Midbrain (tissue), 1 donor: ENCODE measurements around the gene DNAH11.
"Not testable (repeated sequence)": the region's sequence is repeated elsewhere in the genome, so short reads cannot be mapped to it uniquely, and the experiment has no call there.

ENCODE experiments used
- DNase-seq: peaks from one replicate; lab custom pipeline; 2025; lab: John Stamatoyannopoulos, UW

The DNAH11 gene

DNA sequence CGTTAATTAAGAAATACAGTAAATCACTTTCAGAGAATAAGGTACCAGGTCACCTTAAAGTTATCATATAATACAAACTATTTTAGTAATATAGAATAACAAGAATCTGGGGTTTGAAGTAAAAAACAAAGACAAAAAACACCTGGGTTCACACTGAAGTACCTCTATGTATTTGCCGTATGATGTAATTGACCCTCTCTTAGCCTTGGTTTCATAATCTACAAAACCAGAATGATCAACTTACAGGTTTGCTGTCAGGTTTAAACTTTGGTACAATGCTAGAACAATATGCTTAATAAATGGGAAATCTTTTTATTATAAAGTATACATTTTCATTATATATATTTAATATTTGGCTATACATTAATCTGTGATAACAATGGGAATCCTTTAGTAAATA lies 344.5 kb downstream of the DNAH11 start:
- DNase-seq: no peak

- DNase-seq: no peak
Measured at GRCh38 chr7:21887779-21888178, 344.9 kb downstream of the DNAH11 start.

- no peak for DNase-seq
Measured at GRCh38 chr7:21891291-21891690, 348.5 kb downstream of the DNAH11 start.

GRCh38 chr7:21893401-21893800 lies 350.6 kb downstream of the DNAH11 start:
- DNase-seq: no peak

GRCh38 chr7:21898265-21898930 lies 355.6 kb downstream of the DNAH11 start:
- DNase-seq: no peak

GRCh38 chr7:21902240-21902639 lies 359.4 kb downstream of the DNAH11 start:
- no peak for DNase-seq

DNA sequence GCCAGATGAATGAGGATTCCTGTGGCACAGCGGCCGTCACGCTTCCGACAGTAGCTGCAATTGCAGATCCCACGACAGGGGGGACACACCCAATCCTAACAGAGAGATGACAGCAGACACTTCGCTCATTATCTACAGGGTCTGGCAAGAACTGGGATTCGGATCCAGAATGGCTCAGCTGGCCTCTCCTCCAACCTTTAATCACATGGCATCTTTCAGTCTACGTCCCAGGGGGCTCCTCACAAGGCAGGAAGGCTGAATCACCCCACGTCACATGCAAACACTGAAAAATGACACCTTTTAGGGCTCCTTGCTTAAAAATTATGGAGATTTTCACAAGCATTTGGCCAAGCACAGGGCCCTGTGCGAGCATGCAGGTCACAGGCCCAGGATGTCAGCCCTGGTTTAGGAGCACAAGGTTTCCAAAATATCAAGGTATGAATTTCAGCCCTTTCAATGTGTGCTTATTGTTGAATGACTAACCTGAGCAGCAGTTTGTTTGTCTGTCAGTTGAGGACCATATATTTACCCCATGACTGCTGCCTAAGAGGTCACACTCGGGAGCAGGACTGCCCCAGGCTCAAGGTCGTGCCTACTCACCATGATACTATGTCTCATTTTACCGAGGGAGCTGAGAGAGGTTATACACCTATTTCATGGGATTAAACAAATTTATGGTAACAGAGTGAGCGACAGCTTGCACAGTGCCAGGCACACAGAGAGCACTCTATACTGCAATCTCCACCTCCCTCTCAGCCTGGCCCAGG lies 360.4 kb downstream of the DNAH11 start:
- DNase-seq: no peak

DNA sequence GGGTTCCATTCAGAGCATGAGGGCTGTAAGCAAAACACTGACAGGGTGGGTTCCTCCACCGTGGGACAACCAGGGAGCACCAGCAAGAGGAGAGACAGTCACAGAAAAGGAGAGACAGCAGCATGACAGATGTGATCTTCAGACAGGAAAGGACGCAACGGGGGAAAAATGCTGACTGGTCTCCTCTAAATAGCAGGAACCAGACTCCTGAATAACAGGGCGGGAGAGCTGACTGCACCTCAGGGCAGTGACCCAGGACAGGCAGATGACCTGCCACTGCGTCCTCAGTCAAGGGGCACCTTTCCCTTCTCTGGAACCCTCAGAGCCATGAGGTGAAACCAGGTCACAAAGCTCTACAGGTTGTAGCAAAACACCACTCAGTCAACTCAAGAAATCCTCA lies 365.9 kb downstream of the DNAH11 start:
- no peak for DNase-seq

GRCh38 chr7:21910253-21910652 lies 367.4 kb downstream of the DNAH11 start:
- no peak for DNase-seq

GRCh38 chr7:21911341-21911875 lies 368.6 kb downstream of the DNAH11 start:
- no peak for DNase-seq

GRCh38 chr7:21912305-21912704 lies 369.5 kb downstream of the DNAH11 start:
- no peak for DNase-seq

GRCh38 chr7:21912931-21913780 lies 370.3 kb downstream of the DNAH11 start:
- no peak for DNase-seq

- no peak for DNase-seq
Measured at GRCh38 chr7:21914671-21915070, 371.8 kb downstream of the DNAH11 start.

GRCh38 chr7:21915140-21915539 lies 372.3 kb downstream of the DNAH11 start:
- no peak for DNase-seq

GRCh38 chr7:21916176-21916575 lies 373.3 kb downstream of the DNAH11 start:
- DNase-seq: no peak

DNA sequence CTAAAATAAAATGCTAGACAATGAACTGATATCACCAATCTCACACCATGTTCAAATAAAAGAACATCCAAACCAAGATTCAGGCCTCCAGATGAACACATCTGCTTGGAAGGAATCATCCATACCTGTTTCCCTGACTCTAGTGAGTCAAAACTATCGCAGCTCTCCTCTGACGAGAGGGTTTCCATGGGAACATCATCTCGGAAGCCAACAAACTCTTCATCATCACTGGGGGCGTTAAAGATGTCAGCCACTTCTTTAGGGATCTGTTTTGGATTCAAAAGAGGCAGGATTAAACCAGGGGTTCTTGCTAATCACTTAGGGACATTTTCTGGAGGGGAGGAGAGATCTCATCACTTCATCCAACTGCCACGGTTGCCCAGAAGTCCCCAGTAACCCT lies 373.8 kb downstream of the DNAH11 start:
- no peak for DNase-seq

DNA sequence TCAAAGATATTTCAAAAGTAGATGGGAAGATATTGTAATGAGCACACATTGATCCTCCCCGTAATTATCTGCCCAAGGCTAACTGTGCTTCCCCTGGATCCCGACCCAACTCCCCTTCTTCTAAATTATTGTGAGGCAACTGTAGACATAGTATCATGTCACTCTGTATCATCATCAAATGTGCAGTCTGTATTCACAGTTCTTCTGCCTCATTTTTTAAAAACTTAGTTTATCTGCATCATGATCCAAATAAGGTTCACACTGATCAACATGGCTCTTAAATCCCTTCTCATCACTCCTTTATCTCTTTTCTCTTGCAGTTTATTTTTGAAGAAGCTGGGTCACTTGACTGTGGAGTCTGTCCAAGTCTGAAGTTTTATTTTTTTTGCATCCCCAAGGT lies 375.4 kb downstream of the DNAH11 start:
- no peak for DNase-seq

DNA sequence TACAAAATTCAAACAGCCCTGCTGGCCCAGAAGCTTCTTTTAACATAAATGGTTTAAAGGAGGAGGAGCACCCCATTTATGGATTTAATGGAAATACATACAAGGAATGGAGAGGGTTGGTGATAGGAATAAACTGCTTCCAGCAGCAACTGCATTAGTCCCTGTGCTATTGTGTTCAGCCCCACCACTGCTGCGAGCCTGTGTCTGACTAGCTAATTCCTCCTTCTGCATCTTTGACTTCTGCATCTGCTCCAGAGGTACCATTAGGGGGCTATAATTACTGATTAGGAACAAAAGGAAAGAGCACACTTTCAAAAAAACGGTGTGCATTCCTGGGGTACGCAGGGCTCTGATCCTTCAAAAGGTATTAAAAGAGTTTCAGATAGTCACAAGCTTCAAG lies 378.1 kb downstream of the DNAH11 start:
- DNase-seq: no peak

DNA sequence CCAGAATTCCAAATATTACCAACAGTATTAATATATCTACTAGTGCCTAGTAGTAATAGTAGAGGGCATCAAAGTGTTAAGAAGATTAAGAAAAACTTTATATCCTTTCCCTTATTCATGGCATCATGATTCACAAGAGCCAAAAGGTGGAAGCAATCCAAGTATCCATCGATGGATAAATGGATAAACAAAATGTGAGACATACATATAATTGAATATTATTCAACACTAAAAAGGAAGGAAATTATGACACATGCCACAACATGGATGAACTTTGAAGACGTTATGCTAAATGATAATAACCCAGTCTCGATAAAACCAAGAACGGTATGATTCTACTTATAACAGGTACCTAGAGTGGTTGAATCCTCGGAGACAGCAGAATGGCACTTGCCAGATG lies 379.8 kb downstream of the DNAH11 start:
- no peak for DNase-seq

GRCh38 chr7:21923658-21924057 lies 380.8 kb downstream of the DNAH11 start:
- no peak for DNase-seq

DNA sequence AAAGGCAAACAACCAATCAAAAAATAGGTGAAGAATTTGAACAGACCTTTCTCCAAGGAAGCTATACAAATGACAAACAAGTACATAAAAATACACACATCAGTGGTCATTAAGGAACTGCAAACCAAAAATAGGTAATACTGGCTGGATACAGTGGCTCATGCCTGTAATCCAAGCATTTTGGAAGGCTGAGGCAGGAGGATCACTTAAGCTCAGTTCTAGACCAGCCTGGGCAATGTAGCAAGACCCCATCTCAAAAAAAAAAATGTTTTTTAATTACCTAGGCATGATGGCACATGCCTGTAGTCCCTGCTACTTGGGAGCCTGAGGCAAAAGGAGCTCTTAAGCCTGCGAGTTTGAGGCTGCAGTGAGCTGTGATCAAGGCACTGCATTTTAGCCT lies 383.6 kb downstream of the DNAH11 start:
- DNase-seq: no peak

DNA sequence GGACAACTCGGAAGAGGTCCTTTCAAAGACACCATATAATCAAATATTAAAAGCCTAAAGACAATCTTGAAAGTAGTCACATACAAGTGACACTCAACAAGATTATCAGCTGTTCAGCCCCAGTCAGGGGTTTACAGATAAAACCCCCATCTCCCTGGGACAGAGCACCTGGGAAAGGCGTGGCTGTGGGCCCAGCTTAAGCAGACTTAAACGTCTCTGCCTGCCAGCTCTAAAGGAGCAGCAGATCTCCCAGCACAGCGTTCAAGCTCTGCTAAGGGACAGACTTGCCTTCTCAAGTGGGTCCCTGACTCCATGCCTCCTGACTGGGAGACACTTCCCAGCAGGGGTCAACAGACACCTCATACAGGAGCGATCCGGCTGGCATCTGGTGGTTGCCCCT lies 384.9 kb downstream of the DNAH11 start:
- DNase-seq: no peak

DNA sequence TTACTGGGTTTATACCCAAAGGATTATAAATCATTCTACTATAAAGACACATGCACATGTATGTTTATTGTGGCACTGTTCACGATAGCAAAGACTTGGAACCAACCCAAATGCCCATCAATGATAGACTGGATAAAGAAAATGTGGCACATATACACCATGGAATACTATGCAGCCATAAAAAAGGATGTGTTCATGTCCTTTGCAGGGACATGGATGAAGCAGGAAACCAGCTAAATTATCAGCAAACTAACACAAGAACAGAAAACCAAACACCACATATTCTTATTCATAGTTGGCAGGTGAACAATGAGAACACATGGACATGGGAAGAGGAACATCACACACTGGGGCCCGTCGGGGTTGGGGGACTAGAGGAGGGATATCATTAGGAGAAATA lies 390.5 kb downstream of the DNAH11 start:
- not testable (repeated sequence) for DNase-seq
